BLaER1 (cell line): ENCODE measurements around the gene KIF26B.

Experiments
- H3K27ac ChIP-seq: shearing (Covaris generic); formaldehyde crosslinking; 2 replicates; pipeline ENCODE4 v1.8.1; 2022
- H3K27me3 ChIP-seq: shearing (Covaris generic); formaldehyde crosslinking; 2 replicates; pipeline ENCODE4 v1.8.1; 2022
- H3K36me3 ChIP-seq: shearing (Covaris generic); formaldehyde crosslinking; 2 replicates; pipeline ENCODE4 v1.8.1; 2022
- H3K4me1 ChIP-seq: shearing (Covaris generic); formaldehyde crosslinking; 2 replicates; pipeline ENCODE4 v1.8.1; 2022
- H3K4me2 ChIP-seq: shearing (Covaris generic); formaldehyde crosslinking; 2 replicates; pipeline ENCODE4 v1.8.1; 2022
- H3K4me3 ChIP-seq: shearing (Covaris generic); formaldehyde crosslinking; 2 replicates; pipeline ENCODE4 v1.8.1; 2022
- H3K9ac ChIP-seq: shearing (Covaris generic); formaldehyde crosslinking; 2 replicates; pipeline ENCODE4 v1.8.1; 2022
- H3K9me3 ChIP-seq: shearing (Covaris generic); formaldehyde crosslinking; 2 replicates; pipeline ENCODE4 v1.8.1; 2022
- H4K20me1 ChIP-seq: shearing (Covaris generic); formaldehyde crosslinking; 2 replicates; pipeline ENCODE4 v1.8.1; 2022
- Cebpa-rat ChIP-seq: shearing (Covaris generic); IDR thresholded peaks from 2 replicates; pipeline ENCODE4 v1.8.1; 2022

The KIF26B gene

GRCh38 chr1:245621589-245621988, 466.8 kb downstream of the KIF26B start:
- no peaks in the 10 kb centered on the region for H3K9me3 ChIP-seq
- no peak overlapping the region for H3K4me2 ChIP-seq
- H3K27ac ChIP-seq = no peak overlapping the region
- H3K4me3 ChIP-seq = no peak overlapping the region
- no peak overlapping the region for H3K9ac ChIP-seq
- no peaks in the 10 kb centered on the region for H3K36me3 ChIP-seq
- H3K4me1 ChIP-seq = no peaks in the 10 kb centered on the region
- TF ChIP-seq Cebpa-rat = no peak
- no peaks in the 10 kb centered on the region for H4K20me1 ChIP-seq
- H3K27me3 ChIP-seq = no peaks in the 10 kb centered on the region

GRCh38 chr1:245622332-245623014, 467.7 kb downstream of the KIF26B start:
- no peaks in the 10 kb centered on the region for H4K20me1 ChIP-seq
- no peak overlapping the region for H3K27ac ChIP-seq
- no peak for TF ChIP-seq Cebpa-rat
- no peak overlapping the region for H3K4me3 ChIP-seq
- no peaks in the 10 kb centered on the region for H3K9me3 ChIP-seq
- H3K4me1 ChIP-seq = no peaks in the 10 kb centered on the region
- H3K9ac ChIP-seq = no peak overlapping the region
- H3K4me2 ChIP-seq = no peak overlapping the region
- no peaks in the 10 kb centered on the region for H3K27me3 ChIP-seq
- no peaks in the 10 kb centered on the region for H3K36me3 ChIP-seq

GRCh38 chr1:245641384-245641783, 486.6 kb downstream of the KIF26B start:
- Histone ChIP-seq H3K9me3 (peaks cover 28% of the 10 kb centered on the region), H3K4me2 (no peak overlapping the region), H4K20me1 (no peaks in the 10 kb centered on the region), H3K27me3 (no peaks in the 10 kb centered on the region), H3K27ac (no peak overlapping the region), H3K4me3 (no peak overlapping the region), H3K9ac (no peak overlapping the region), H3K4me1 (no peaks in the 10 kb centered on the region), H3K36me3 (no peaks in the 10 kb centered on the region)
- no peak for TF ChIP-seq Cebpa-rat

- Histone ChIP-seq H3K4me2 (no peak overlapping the region), H3K9ac (no peak overlapping the region), H3K9me3 (peaks cover 24% of the 10 kb centered on the region), H3K27ac (no peak overlapping the region), H3K4me3 (no peak overlapping the region), H4K20me1 (no peaks in the 10 kb centered on the region), H3K27me3 (no peaks in the 10 kb centered on the region), H3K36me3 (no peaks in the 10 kb centered on the region), H3K4me1 (no peaks in the 10 kb centered on the region)
- TF ChIP-seq Cebpa-rat = no peak
These were observed 490.6 kb downstream of the KIF26B start for GRCh38 chr1:245645406-245645805.

GRCh38 chr1:245645894-245646293, 491.1 kb downstream of the KIF26B start:
- H3K9ac ChIP-seq = no peak overlapping the region

GRCh38 chr1:245648749-245649522, 494.2 kb downstream of the KIF26B start:
- Histone ChIP-seq H3K27me3 (no peaks in the 10 kb centered on the region), H4K20me1 (no peaks in the 10 kb centered on the region), H3K4me3 (no peak overlapping the region), H3K9ac (no peak overlapping the region), H3K27ac (no peak overlapping the region), H3K4me2 (no peak overlapping the region), H3K36me3 (no peaks in the 10 kb centered on the region), H3K9me3 (no peaks in the 10 kb centered on the region), H3K4me1 (peaks cover 5% of the 10 kb centered on the region; the same call in 1 of the 2 replicates)
- no peak for TF ChIP-seq Cebpa-rat

More at GRCh38 chr1:245645894-245646293, 491.1 kb downstream of the KIF26B start:
- Histone ChIP-seq H3K4me2 (no peak overlapping the region), H3K27me3 (no peaks in the 10 kb centered on the region), H3K36me3 (no peaks in the 10 kb centered on the region), H3K4me3 (no peak overlapping the region), H3K4me1 (no peaks in the 10 kb centered on the region), H3K27ac (no peak overlapping the region), H3K9me3 (peaks cover 20% of the 10 kb centered on the region), H4K20me1 (no peaks in the 10 kb centered on the region)
- no peak for TF ChIP-seq Cebpa-rat

GRCh38 chr1:245649666-245650065, 494.9 kb downstream of the KIF26B start:
- Histone ChIP-seq H3K27me3 (no peaks in the 10 kb centered on the region), H4K20me1 (no peaks in the 10 kb centered on the region), H3K9me3 (no peaks in the 10 kb centered on the region), H3K4me2 (no peak overlapping the region), H3K4me1 (peaks cover 5% of the 10 kb centered on the region; the same call in 1 of the 2 replicates), H3K9ac (no peak overlapping the region), H3K27ac (no peak overlapping the region), H3K4me3 (no peak overlapping the region), H3K36me3 (no peaks in the 10 kb centered on the region)
- no peak for TF ChIP-seq Cebpa-rat

- Histone ChIP-seq H3K4me3 (no peak overlapping the region), H4K20me1 (no peaks in the 10 kb centered on the region), H3K9ac (no peak overlapping the region), H3K27me3 (no peaks in the 10 kb centered on the region), H3K36me3 (no peaks in the 10 kb centered on the region), H3K27ac (no peak overlapping the region), H3K4me2 (no peak overlapping the region), H3K4me1 (peaks cover 5% of the 10 kb centered on the region; the same call in 1 of the 2 replicates), H3K9me3 (no peaks in the 10 kb centered on the region)
- TF ChIP-seq Cebpa-rat = no peak
These were observed 495.7 kb downstream of the KIF26B start for GRCh38 chr1:245650441-245650960.

GRCh38 chr1:245651093-245651492, 496.3 kb downstream of the KIF26B start:
- Histone ChIP-seq H3K9ac (no peak overlapping the region), H3K4me3 (no peak overlapping the region), H3K4me2 (no peak overlapping the region), H3K27me3 (no peaks in the 10 kb centered on the region), H4K20me1 (no peaks in the 10 kb centered on the region), H3K9me3 (no peaks in the 10 kb centered on the region), H3K36me3 (no peaks in the 10 kb centered on the region), H3K4me1 (peaks cover 5% of the 10 kb centered on the region; the same call in 1 of the 2 replicates), H3K27ac (no peak overlapping the region)
- TF ChIP-seq Cebpa-rat = no peak

- Histone ChIP-seq H3K4me3 (no peak overlapping the region), H3K4me1 (peaks cover 5% of the 10 kb centered on the region; the same call in 1 of the 2 replicates), H3K4me2 (no peak overlapping the region), H3K9ac (no peak overlapping the region), H3K9me3 (no peaks in the 10 kb centered on the region), H3K27ac (no peak overlapping the region), H3K36me3 (no peaks in the 10 kb centered on the region), H3K27me3 (no peaks in the 10 kb centered on the region), H4K20me1 (no peaks in the 10 kb centered on the region)
- no peak for TF ChIP-seq Cebpa-rat
These were observed 497.3 kb downstream of the KIF26B start for GRCh38 chr1:245652116-245652515.
